ENCODE results near the gene TESK2.
"Not testable (repeated sequence)": the region's sequence is repeated elsewhere in the genome, so short reads cannot be mapped to it uniquely, and the experiment has no call there.

Gene TESK2

GRCh38 chr1:45410850-45411509 lies 80.0 kb downstream of the TESK2 start:
- DNase-seq, result peak; percentile 3

- DNase-seq, result no peak
Measured at GRCh38 chr1:45409276-45409675, 81.7 kb downstream of the TESK2 start.

- DNase-seq, result no peak
Measured at GRCh38 chr1:45407629-45408287, 83.2 kb downstream of the TESK2 start.

- DNase-seq, result no peak
Measured at GRCh38 chr1:45405636-45406035, 85.3 kb downstream of the TESK2 start.

GRCh38 chr1:45403718-45404117 lies 87.2 kb downstream of the TESK2 start:
- no peak for DNase-seq

GRCh38 chr1:45403298-45403697 lies 87.7 kb downstream of the TESK2 start:
- DNase-seq, result no peak

- no peak for DNase-seq
Measured at GRCh38 chr1:45401524-45401923, 89.4 kb downstream of the TESK2 start.

GRCh38 chr1:45400049-45400448 lies 90.9 kb downstream of the TESK2 start:
- DNase-seq, result no peak

- DNase-seq, result no peak
Measured at GRCh38 chr1:45397285-45397684, 93.7 kb downstream of the TESK2 start.

- DNase-seq, result no peak
Measured at GRCh38 chr1:45395582-45395981, 95.4 kb downstream of the TESK2 start.

GRCh38 chr1:45395051-45395450 lies 95.9 kb downstream of the TESK2 start:
- DNase-seq, result no peak

GRCh38 chr1:45394342-45394741 lies 96.6 kb downstream of the TESK2 start:
- no peak for DNase-seq

GRCh38 chr1:45393718-45394302 lies 97.2 kb downstream of the TESK2 start:
- DNase-seq, result no peak

GRCh38 chr1:45386219-45386618 lies 104.7 kb downstream of the TESK2 start:
- DNase-seq, result no peak

GRCh38 chr1:45385302-45385701 lies 105.7 kb downstream of the TESK2 start:
- no peak for DNase-seq

GRCh38 chr1:45384213-45384612 lies 106.8 kb downstream of the TESK2 start:
- not testable (repeated sequence) for DNase-seq

- no peak for DNase-seq
Measured at GRCh38 chr1:45383191-45383590, 107.8 kb downstream of the TESK2 start.

GRCh38 chr1:45381243-45381642 lies 109.7 kb downstream of the TESK2 start:
- DNase-seq, result no peak

- no peak for DNase-seq
Measured at GRCh38 chr1:45380730-45381129, 110.2 kb downstream of the TESK2 start.

GRCh38 chr1:45380125-45380524 lies 110.8 kb downstream of the TESK2 start:
- no peak for DNase-seq

GRCh38 chr1:45379524-45379923 lies 111.4 kb downstream of the TESK2 start:
- no peak for DNase-seq

GRCh38 chr1:45378184-45378583 lies 112.8 kb downstream of the TESK2 start:
- no peak for DNase-seq

GRCh38 chr1:45375104-45376090 lies 115.6 kb downstream of the TESK2 start:
- peak; percentile 5 for DNase-seq

Measured in fibroblast of skin of right biceps (primary cell).